GM19351 (cell line): ENCODE measurements around the gene INTS14.
"Not testable (repeated sequence)": the region's sequence is repeated elsewhere in the genome, so short reads cannot be mapped to it uniquely, and the experiment has no call there.

Experiments used
- ATAC-seq: cut with Tn5 transposase; IDR thresholded peaks from one replicate; pipeline ENCODE4 v1.9.1; 2021; ENCODE audit warnings: mild to moderate bottlenecking, moderate library complexity; ENCODE audit not compliant: unreplicated experiment

INTS14 gene

DNA sequence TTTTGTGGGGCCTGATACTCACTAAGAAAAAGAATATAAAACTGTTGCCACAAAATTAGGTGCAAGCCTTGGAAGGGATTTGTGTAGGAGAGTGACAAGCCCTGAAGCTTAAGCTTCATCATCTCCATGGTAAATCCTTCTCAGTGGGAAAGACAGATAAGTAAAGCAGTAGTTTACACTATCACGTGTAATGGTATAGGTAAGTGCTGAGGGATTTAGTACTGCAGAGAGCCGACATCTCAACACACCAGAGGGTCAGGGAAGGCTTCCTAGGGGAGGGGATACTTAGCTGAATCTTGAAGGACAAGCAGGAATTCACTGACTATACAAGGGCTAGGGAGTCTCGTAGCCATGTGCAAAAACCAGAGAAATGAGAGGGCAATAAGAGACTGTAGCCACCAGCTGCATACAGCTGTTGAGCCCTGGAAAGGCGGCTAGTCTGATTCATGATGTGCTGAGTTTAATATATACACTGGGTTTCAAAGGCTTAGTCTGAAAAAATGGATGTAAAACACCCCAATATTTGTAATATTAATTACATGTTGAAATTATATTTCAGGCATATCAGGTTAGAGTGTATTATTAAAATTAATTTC lies 21.9 kb upstream of the INTS14 start:
- no peak for ATAC-seq

DNA sequence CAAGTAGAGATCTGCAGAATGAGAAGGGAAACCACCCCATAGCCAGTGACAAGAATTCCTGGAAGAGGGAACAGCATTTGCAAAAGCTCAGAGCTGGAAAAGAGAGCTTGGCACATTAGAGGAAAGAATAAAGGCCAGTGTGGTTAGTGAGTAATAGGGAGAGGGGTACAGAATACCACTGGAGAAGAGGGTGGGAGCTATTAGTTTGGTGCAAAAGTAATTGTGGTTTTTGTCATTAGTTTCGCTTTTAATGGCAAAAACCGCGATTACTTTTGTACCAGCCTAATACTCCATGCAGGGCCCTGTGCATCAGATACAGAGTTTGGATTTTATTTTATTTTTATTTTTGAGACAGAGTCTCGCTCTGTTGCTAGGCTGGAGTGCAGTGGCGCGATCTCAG lies 20.6 kb upstream of the INTS14 start:
- ATAC-seq = no peak

DNA sequence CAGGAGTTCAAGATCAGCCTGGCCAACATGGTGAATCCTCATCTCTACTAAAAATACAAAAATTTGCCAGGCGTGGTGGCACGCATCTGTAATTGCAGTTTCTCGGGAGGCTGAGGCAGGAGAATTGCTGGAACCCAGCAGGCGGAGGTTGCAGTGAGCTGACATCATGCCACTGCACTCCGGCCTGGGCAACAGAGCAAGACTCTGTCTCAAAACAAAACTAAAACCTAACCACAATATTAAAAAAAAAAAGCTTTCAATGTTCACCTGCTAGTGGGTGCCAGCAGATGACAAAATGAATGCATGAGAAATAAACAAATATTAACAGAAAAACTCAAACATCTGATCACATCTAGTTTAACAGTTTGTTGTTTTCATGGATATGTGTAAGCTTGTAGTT lies 19.8 kb upstream of the INTS14 start:
- ATAC-seq = no peak

DNA sequence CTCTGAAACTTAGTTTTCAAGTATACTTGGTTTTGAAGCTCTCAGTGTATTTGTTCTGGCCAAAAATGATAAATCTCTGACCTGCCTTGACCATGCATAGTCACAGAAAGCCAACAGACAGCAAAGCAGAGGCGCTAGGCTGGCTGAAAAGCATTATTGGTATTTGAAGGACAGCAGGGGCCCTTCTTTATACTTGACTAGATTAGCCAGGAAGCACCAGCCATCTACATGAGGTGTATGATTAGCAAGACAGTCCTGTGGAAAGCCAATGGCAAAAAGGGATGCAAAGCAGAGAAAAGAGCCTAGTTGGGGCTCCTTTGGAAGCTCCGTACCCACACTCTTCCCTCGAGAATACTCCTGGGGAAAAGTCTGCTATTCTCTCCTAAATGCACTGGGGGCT lies 18.6 kb upstream of the INTS14 start:
- ATAC-seq = no peak

DNA sequence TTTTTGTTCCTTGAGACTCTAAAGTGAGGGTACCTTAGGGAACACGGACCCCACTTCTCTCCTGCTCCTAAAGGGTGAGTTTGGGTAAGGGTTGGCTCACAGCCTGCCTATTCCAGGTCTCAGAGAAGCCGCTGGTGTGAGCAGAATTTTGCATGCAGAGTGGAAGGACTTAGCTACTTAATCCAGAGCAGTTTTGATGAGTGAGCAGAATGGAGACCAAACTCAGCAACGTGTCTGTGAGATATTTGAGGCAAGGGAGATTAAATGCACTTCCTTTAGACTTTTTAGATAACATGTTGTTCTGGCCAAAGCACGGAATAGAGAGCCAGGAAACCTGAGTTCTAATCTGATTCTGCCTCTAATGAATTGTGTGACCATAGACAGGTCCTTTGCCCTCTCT lies 15.9 kb upstream of the INTS14 start:
- no peak for ATAC-seq

DNA sequence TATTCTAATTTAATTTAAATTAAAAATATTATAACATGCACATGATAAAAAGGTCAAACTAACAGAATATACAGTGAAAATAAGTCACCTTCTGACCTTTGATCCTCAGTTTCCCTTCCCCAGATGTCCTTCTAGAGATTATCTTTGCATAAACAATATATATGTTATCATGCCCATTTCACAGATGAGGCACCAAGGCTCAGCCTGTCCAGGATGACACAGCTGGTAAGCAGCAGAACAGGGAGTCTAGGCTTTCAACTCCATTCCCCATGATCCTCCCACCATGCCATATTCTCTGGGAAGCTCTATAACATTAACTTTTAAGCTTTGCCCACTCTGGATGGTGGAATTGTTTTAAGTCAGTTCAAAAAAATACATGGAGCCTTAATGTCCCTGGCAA lies 12.2 kb upstream of the INTS14 start:
- ATAC-seq = no peak

DNA sequence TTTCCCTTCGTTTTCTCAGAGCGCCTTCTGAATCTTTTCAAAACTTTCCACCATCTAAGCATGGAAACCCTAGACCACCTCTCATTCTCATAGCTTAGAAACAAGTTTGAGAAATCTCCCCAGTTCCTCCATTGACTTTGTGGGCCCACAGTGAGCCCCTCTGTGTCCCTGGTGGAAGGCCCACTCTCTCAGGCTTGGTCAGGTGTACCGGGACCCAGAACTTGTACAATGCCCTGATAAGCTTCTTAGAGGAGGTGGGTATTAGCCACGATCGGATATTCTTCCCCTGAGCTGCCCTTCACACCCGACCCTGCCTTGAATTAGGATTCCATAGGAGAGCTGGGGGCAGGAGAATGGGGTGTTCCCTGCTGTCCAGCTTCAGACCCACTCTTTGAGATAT lies 10.7 kb upstream of the INTS14 start, which contains the start of gene SLC24A1:
Gene SLC24A1 (plus strand): TSS at position 301 of the 400 bp plus-strand sequence. CDS start 2,143 bp downstream, outside the sequence.
- ATAC-seq = no peak

DNA sequence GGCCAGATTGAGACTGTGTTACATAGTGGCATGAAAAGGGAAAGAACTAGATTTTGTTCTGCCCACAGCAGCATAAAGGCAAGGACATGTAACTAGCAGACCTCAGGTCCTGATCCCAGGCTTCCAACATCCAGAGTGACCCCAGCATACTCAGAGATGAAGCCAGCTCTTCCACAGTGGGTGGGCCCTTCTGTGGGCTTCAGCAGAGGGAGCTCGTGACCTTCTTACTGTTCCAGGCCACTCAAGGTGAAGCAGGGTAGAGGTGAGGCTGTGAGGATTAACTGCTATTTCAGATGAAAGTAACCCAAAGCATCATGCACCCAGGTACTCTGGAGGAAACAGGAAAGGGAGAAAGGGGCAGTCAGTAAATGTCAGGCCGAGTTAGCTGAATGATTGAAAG lies 9.9 kb upstream of the INTS14 start:
- no peak for ATAC-seq

DNA sequence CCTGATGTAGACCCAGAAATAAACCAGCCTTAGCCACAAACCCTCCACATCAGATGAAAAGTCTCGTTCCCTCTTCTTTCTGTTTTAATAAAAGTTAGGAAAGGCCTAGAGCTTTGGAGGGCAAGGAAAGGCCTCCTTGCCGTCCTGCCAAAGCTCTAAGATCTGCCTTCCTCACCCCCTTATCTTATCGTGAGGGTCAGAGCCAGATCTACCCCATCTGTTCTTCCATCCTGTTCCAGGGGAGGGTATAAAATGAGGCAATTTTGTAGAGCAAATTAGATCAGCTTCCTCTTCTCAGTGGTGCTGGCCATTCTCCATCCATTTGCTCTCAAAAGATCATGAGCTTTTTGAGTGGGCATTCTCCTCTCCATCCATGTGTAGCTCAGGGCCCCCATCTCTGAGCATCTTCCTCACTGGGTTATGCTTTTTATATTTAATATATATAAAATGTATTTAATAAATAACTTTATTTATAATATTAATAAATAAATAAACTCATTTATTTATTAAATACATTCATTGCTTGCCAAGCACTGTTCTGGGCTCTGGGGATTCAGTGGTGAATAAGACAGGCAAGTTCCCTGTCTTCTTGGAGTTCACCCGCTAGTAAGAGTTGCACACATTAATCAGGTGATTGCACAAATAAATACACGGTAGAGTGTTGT lies 8.8 kb upstream of the INTS14 start:
- ATAC-seq = no peak

DNA sequence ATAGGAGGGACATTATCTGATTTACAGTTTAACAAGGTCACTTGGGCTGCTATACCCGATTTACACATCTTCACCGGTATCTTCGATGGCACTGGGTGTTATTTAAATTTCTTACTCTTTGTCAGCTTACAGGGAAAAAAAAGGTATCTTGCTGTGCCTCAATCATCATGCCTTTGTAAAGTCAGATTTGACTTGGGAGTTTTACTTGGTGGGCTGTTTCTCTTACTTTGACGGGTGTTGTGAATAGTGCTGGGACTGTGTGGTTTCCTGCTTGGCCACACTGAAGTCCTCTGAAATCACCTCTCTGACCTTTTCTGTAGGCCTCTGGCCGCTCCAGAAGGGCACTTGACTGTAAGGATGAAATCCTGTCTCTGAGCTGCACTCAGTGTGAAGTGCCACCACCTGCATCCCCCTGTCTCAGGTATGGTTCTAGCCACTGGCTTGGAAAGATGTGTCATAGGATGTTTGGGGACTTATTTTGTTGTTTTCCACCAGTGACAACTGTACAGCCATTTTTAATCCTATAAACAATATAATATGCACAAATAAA lies 7.7 kb upstream of the INTS14 start:
- no peak for ATAC-seq

DNA sequence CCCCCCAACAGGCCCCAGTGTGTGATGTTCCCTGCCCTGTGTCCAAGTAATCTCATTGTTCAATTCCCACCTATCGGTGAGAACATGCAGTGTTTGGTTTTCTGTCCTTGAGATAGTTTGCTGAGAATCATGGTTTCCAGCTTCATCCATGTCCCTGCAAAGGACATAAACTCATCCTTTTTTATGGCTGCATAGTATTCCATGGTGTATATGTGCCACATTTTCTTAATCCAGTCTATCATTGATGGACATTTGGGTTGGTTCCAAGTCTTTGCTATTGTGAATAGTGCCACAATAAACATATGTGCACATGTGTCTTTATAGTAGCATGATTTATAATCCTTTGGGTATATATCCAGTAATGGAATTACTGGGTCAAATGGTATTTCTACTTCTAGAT lies 5.0 kb upstream of the INTS14 start:
- ATAC-seq = not testable (repeated sequence)

DNA sequence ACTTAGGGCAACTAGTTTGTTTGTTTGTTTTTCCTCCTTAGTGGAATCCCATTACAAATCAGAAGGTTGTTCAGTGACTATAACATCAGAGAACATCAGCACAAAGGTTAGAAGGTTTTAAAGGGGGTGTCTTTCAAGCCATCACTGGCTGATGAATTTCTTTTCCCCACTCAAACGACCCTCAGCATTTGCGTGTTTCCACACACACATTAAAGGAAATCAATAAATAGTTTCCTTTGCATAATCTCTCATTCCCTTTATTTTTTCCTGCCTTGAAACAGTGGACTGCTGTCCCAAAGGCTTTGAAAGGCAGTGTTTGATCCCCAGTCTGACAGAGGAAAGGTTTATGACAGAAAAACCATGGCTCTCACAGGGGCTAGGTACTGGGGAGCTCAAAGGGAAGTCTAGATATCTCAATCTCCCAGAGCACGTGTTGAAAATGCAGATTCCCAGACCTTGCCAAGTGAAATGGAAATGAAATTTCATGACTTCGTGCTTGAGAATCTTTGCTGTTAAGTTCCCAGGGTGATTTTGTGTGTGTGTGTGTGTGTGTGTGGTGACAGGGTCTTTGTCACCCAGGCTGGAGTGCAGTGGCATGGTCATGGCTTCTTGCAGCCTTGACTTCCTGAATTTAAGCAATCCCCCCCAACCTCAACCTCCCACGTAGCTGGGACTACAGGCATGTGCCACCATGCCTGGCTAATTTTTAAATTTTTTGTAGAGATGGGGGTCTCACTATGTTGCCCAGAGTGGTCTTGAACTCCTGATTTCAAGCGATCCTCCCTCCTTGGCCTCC lies 2.2 kb upstream of the INTS14 start:
- no peak for ATAC-seq

DNA sequence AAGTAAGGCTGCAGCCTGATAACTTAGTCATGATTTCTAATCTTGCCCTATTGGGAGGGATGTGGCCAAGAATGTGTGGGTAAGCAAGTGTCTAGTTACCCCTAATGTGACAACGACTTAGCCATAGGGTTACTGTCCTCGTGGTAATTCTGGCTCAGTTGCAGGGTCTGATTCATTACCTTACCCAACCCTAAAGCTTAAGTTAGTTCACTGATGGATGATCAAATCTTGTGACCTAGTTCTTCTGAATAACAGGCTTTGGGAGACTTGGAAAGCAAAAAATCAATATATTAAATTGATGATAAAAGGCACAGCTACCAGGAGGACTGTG lies 1.6 kb upstream of the INTS14 start:
- no peak for ATAC-seq

DNA sequence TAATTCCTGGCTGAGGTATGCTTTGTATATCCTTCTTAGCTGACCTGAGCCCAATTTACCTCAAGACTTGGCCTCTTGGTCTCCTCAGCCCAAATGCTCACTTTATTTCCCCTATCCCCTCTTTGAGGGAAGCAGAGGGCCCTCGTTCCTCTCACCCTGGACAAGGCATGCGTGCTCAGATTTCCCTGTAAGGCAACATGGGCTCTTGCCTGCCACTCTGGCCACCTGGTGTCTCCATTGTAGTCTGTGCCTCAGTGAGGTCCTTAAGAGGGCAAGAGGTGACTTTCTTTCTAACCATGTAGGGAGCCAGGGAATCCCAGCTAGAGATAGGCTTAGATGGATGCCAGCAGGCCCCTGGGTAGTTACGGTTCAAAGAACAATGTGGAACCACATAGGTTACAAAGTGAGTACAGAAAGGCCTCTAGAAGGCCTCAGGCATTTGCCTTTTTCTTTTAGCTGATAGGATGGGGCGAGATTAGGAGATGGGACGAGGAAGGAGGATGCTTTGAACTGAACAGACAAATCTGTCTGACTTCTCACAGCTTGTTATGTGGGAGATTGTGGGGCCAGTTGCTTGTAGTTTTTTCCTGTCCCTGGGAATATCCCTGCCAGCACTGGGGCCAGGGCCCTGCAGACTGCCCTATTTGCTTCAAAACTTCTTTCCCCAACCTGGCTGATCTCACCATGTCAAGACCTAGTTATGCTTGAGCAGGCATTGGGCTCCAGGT lies 1.1 kb upstream of the INTS14 start:
- ATAC-seq = no peak

DNA sequence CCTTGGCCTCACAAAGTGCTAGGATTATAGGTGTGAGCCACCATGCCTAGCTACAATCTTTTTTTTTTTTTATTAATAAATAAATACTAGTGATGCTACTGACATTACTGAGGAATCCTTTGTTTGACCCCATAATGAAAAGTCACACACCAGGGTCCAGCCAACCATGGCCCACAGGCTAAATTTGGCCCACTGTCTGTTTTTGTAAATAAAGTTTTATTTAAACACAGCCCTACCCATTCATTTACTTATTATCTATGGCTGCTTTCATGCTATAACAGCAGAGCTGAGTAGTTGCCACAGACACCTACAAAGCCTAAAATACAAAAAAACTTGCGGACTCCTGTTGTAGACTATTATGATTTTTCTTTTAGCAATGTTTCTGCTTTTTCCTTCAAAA lies 7.4 kb downstream of the INTS14 start:
- ATAC-seq = no peak

DNA sequence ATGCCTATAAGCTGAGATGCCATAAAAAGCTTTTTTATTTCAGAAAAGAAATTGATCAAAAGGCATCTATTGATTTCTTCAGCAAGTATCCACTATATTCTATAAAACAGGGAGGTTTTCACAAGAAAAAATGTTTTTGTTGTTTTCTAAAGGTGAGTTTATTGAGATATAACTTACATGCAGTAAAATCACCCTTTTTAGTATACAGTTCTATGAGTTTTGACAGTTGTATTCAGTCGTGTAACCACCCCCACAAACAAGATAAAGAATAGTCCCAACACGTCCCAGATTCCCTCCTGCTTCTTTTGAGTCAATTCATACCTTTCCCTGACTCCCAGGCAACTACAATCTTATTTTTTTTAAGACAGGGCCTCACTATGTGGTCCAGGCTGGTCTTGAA lies 7.8 kb downstream of the INTS14 start:
- no peak for ATAC-seq

DNA sequence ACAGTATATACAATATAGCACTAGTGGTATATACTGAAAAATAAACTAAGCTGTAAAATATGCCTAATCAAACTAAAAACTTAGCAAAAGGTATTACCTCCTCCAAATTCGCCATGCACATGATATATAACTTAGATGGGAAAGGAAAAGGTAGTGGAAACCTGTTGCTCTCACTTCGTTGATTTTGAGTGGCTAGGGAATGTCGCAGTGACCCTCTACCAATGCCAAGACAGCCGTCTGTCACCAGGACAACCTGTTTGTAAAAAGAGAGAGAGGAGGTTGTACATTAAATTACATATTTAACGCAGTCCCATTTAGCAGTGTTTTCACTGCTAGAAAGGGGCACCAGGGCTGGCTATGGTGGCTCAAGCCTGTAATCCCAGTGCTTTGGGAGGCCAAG lies 11.3 kb downstream of the INTS14 start:
- no peak for ATAC-seq

DNA sequence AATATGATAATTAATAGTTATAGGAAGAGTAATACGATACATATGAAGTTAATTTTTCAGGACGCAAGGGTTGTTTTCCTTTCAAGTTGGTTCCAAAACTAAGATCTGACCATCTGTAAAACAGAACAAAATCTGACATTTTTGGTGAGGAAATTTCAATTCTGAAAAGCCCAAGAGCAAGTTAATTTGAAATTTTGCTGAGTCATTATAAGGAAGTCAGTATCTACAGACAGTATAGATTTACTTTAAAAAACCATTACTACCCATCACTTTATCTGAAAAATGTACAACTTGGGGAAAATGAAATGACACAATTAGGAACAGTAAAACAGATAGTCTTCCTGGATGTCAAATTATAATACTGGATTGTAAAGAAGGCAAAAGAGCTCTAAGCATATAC lies 12.5 kb downstream of the INTS14 start:
- no peak for ATAC-seq

DNA sequence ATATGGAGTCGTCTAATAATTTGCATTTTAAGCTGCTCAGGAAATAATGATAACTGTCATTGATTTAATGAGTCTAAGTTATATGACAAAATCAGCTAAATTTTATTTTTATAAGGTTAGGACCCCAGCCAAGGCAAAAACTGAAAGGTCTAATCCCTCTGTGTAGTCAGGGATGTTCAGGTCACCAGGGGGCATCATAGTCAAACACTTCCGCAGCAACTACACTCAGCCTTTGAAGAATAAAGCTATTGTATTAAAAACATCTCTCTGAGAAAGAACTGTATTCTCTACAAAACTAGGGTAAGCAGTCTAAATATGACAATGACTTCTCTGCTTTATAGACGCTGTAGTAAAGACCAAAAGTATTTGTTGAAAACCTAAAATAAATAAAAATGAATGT lies 15.0 kb downstream of the INTS14 start:
- ATAC-seq = no peak

DNA sequence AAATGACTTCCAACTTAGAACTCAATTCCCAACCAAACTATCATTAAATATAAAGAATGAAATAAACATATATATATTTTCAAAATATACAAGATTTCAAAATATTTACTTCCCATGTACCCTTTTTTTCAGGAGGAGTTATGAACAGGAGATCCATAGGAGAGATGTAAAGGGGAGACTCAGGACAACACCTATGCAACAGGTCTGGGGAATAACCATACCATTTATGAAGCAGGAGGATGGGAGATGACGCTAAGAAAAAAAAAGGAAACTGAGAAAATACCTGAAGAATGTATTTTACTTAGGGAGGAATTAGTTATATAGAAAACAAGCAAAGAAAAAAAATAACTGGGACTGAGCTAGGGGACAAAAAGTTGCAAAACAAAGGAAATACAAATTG lies 23.8 kb downstream of the INTS14 start:
- ATAC-seq = no peak

DNA sequence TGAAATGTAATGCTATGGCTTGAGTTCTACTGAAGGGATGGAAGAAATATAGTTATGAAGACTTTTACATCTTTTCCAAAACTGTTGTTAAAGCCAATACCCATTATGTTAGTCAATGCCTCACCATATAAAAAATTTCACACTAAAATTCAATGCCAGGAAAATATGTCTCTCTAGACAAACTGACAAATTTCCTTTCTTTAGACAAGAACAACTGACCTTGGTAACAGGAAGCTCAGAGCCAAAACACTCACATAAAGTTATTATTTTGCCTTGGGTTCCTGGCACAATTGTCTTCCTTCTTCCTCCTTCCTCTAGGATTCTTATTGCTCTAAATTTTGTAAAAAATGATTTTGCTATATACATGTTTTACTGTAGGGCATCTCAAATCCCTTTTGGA lies 26.7 kb downstream of the INTS14 start:
- no peak for ATAC-seq
